Measurements from ENCODE around the gene CDK5RAP2.

Gene CDK5RAP2

DNA sequence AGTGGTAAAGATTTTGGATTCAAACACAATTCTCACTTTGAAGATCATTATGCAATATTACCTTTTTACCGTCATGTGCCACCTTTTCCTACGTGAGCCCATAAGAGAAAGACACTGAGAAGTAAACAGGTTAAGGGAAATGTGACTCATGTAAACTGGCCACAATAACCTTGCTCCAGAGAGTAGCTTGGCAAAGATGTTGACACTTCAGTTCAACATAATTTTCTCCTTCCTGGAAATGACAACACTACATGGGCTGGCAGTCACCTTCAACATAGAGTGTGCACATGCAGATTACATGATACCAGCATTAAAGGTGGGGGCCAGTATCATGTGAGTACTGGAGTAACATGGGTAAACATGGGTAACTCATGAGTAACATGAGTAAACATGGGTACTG is 141.9 kb downstream of the CDK5RAP2 start:
- ATAC-seq (no peak), DNase-seq (no peak)

DNA sequence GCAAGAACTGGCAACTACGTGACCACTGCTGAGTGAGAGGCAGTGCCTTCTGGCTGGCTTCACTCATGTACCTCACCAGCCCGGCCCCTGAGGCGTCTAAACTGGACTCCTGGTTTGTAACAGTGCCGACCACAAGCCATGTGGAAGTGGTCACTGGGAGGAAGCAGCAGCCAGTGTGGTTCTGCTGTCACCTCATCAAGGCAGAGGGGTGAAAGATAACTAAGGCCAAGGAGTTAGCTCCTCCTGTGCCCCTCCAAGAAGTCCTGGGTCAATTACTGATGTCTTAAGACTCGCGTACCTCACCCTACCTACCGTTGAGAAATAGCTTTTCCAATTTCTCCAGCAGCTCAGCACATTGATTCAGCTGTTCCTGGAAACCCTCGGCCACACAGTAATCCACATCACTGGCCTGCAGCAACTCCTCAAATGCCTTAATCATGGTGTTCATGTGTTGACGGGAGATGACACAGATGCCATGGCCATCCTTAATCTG is 142.9 kb downstream of the CDK5RAP2 start:
- no peak for ATAC-seq

DNA sequence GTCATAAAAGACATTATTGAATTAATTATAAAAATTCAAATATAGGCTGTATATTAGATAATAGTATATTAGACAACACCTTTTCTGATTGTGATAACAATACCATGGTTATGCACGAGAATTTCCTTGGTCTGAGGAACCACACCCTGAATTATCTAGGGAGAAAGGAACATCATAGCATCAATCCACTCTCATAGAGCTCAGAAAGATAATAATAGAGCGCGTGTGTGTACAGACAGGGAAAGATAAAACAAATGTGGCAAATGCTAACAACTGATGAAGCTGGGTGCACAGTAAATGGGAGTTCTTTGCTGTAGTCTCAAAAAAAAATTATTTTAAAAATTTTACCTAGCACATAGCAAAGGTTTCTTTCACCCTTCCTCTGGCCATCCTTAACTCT is 143.5 kb downstream of the CDK5RAP2 start:
- ATAC-seq (no peak), DNase-seq (no peak)

More for the DNA sequence above, 142.9 kb downstream of the CDK5RAP2 start:
- no peak for DNase-seq

DNA sequence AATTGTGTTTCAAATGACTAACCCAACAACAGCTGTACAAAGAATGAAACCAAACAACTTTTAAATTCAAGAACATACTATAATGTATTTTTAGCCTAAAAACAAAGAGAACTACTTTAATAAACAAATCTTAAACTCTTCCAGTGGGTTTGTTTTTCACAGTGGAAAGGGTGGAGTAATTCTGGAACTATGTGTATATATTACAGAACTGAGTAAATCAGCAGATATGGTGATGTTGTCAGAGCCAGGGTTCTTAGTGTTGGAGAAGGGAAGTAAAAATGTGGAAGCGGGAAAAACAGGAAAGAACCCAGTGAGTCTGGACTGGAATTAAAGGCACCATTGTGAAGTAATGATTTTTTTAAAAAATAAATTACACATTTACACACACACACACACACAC is 144.9 kb downstream of the CDK5RAP2 start:
- DNase-seq (no peak), ATAC-seq (no peak)

DNA sequence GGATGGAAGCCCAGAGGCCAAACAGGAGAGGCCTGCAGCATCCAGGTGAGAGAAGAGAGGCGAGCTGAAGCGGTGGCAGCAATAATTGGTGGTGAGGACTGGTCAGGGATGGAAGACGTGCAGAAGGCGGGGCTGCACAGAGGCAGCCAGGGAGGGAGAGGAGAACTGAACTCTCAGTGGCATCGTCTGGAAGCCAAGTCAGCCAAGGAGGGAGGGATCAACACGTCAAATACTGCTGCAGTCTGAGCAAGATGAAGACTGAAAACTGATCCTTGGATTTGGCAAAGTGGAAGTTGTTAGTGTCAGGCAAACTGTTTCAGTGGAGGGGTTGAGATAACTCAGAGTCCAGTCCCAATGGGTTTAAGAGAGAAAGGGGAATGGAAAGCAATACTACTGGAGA is 145.4 kb downstream of the CDK5RAP2 start:
- no peak for DNase-seq
- ATAC-seq = no peak

DNA sequence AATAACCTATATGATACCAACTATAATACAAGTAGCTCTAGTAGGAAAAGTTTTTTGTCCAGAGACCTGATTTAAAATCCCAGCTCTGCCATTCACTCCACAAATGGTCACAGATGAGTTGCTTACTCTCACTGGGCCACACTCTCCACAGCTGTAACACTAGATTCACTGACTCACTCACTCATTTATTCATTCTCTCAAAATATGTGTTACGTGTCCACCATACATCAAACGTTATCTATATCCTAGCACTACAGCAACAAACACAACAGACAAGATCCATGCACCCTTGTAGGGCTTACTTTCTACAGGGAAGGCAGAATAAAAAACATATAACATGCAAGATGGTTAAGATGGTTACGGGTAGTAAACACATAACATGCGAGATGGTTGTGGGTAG is 146.3 kb downstream of the CDK5RAP2 start:
- ATAC-seq (no peak), DNase-seq (no peak)

DNA sequence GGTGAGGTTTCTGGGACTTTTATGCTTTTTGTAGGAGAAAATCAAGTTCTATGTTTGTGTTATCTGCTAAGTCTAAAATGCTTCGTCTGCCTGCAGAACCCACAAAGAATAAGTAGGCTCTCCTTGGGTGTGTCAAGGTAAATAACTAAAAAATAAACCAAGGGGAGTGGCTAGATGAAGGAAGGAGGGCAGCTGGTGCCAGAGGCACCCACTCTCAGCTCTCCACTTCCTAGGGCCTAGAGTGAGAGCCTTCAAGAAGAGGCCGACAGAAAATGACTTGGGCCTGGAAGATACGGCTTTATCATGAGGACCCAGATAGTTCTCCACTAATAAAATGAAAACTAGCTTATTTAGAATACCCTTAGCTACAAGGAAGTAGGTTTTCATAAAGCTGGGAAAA is 147.4 kb downstream of the CDK5RAP2 start:
- no peak for ATAC-seq
- DNase-seq = no peak

DNA sequence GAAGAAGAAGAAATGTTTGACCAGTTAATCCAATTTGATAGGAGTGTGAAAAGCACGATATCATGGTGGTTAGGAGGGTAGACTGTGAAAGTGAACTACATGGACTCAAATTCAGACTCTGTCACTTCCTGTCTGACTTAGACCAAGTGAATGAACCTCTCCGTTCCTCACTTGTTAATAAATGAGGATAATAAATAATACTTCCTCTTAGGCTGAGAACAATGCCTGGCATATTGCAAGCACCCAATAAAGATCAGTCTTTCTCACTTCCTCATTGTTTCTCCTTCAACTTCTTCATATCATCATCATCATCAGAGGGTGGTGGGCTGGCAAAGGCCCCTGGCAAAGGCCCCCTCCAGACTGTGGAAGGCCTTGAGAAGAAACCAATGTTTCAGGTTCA is 148.7 kb downstream of the CDK5RAP2 start:
- ATAC-seq (no peak), DNase-seq (no peak)

DNA sequence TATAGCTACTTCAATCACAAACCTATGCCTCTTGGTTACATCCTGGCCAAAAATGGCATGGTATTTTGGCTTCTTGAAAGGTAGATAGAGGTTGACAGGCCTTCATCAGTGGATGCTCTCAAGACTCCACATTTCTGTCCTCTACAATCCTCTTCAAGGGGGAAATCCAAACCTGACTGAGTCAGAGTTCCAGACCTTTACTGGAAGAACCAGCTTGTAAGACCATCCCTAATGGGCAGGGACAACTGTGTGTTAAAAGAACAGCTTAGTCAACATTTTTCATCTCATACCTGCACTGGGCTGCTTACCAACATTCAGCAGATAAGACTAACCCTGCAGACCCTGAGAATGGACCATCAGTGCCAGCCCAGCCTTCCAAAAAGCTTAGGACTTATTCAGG is 155.7 kb downstream of the CDK5RAP2 start:
- DNase-seq (no peak), ATAC-seq (no peak)

DNA sequence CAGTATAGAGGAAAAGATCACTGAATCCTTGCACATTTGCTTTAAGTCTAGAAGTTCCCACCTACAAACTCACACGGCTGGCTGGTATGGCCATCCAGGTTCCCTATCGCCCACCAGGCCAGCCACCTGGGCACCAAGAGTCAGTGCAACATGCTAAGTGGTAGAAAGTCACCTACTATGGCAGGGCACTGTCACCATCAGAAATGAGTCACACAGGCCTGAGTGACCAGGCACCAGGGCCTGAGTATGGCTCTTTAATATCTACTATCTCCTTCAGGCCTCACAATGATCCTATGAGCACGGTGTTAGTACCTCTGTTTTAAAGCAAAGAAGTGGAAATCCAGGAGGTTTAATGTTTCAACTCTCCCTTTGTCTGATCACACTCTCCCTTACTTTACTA is 156.2 kb downstream of the CDK5RAP2 start:
- ATAC-seq = no peak
- DNase-seq = no peak

DNA sequence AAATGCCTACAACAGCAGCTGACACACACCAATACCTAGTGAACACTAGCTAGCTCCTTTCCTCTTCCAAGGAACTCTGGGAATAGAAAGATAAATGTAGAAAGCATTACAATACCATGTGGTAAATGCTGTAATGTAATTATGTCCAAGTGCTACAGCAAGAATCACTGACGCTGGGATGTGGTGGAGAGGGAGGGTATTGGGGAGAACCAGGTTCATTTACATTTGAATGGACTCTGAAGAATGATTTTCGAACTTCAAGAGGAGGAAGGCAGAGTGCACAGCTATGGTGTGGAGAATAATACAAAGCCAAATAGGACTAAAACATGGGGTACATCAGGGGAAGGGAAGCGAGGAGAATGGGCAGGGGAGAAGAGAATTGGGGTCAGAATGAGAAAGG is 158.0 kb downstream of the CDK5RAP2 start:
- ATAC-seq (no peak), DNase-seq (no peak)

DNA sequence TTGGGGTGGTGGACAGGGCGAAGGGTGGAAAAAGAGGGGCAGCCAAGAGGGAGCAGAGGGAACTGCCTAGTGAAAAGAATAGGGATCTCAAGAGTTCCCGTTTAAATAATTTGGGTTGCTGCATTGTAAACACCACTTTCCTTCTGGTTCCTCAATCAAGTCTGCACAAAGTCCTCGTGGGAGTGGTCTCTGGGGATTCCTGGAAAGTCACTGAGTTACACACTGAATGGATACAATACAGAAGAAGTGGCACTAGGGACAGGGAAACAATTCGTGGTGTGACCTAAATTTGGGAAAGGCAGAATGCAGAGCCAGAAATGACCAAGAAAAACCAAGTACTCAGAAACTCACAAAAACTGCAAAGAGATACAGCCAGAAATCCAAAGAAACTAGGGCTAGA is 161.7 kb downstream of the CDK5RAP2 start:
- DNase-seq (no peak), ATAC-seq (no peak)

DNA sequence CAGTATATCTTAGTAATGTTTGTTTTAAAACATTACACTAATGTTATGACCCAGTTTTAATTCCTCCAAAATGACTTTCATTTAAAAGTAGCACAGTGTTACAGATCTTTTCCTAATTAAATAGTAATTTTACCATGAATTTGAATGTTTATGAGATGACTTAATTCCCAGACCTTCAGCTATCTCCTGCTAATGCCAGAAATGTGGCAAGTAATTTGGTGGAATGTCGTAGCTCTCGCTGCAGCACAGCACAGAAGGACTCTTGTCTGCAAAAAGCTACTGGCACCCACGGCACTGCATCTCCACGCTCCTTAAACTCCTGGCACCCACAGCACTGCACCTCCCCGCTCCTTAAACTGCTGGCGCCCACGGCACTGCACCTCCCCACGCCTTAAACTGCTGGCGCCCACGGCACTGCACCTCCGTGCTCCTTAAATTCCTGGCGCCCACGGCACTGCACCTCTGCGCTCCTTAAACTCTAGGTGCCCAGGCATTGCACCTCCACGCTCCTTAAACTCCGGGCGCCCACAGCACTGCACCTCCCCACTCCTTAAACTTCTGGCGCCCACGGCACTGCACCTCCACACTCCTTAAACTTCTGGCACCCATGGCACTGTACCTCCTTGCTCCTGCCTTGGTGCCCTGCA is 163.1 kb downstream of the CDK5RAP2 start:
- DNase-seq = no peak
- ATAC-seq = no peak

DNA sequence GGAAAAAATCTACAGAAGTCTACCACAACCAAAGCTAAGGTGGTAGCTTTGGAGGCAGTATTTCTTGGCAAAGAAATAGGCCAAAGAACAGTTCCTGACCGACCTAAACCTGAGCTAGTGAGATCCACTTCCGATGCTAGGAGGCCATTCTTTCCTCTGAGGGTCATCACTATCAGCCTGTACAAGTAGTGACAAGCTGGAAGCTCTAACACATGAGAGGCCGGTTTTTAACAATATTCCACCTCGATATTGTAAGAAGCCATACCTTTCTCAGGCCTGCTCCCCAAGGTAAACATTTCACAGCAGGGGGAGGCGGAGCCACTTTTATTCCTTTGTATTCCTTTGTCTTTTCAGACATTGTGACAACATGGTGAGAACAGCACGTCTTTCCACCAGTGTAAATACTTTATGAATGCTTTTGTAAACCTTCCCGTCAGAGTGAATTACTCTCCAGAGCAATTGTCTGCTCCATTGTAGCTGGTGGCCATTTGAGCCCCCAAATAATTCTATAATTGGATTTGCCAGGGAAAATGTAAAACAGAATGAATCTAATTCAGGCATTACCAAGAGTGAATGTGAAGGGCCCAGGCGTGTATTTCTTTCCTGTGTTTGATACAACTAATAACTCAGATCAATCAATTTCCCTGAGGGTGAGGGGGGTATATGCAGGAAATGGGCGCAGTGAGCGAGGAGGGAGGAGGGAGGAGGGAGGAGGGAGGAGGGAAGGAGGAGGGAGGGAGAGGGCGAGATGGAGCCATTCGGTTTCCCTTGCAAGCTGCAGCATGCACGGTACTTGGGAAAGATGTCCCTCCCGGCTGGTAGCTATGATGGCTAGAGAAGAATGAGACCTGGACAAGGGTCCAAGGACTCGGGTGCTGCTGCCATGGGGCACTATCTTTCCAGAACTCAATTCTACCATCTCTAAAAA is 166.6 kb downstream of the CDK5RAP2 start:
- ATAC-seq (no peak), DNase-seq (no peak)

DNA sequence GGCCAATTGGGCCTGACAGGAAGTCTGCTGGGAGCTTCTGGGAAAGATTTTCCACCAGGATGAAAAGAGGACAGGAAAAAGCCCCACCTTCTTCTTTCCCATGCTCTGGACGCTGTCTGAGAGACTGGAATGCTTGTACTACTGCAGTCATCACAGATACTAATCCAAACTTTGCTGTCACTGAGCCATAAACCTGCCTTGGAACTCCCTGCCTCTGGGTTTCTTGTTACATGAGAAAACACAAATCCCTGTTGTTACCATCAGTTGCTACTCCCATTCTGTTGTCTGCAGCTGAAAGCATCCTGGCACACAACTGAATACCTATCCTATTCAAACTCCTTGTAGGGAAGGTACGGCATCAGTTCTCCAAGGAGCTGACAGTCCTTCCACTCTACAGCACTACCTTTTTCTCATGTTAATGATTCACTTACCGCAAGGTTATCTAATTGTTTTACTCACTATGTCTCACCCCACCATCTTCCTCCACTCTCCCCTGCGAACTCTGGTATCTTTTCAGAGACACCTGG is 167.5 kb downstream of the CDK5RAP2 start:
- DNase-seq (no peak), ATAC-seq (no peak)

DNA sequence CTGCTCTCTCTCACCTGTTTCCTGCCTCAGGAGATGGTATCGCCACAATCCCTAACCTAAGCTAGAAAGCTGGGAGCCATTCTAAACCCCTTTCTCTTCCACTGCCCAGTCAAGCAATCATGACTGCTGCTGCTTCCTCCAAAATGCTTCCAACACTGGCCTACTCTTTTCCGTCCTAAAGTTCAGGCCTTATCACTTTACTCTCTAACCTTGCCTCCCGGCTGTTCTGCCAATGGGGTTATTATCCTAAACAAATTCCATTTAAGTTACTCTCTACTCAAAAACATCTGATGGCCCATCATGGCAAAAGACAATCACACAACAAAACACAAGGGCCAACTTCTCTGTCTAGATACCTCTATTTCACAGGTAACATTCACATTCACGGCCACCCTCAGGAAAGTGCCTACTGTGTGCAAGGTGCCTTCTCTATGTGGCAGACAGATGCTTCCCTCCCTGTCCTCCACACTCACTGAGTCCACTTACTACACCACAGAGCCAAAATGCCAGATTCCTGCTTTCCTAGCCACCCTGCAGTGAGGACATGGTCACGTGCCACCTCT is 168.0 kb downstream of the CDK5RAP2 start:
- no peak for ATAC-seq
- no peak for DNase-seq

DNA sequence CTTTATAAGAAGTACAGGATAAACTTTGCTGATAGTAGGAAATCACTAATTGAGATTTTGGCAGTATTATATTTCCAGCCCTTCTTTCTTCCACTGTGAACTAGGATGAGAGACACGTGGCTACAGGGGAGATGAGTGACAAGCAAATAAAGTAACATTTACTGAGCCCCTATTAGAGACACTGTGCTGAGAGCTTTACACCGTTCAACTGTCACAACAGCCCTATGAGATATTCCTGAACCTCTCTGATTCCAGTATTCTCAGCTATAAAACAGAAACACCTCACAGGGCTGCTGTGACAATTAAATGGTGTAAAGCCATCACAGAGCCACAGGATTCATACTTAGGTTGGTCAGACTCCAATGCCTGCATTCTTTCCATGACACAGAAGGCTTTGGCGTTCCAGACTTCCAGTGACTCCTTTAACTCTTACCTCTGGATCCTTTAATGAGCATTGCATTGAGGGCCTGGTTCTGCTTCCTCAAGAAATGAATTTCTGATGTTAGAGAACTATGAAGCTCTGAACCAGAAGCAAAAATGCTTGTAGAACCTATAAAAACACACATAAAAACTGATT is 169.0 kb downstream of the CDK5RAP2 start:
- no peak for ATAC-seq
- DNase-seq = no peak

DNA sequence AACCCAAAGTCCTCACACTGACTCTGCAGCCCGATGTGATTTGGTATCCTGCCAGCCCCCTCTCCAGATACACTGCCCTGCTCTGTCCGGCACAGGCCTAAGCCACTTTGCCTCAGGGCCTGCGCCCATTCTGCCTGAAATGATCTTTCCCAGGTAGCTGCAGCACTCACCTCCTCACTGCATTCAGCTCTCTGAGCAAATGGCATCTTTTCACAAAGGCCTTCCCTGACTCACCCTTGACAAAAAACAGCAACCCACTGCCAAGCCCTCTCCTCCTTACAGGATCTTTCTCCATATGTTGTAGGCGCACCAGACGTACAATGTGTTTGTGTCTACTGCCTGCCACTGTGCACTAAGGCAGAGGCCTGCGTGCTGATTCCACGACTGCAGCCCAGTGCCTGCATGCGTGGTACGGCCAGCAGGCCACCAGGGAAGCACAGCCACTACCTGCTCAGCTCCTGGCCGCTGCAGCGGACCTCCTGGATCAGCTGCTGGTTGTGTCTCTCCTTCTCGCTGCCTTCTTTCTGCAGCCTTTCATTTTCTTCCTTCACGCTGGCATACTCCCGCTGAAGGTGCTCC is 171.2 kb downstream of the CDK5RAP2 start:
- no peak for DNase-seq
- no peak for ATAC-seq

DNA sequence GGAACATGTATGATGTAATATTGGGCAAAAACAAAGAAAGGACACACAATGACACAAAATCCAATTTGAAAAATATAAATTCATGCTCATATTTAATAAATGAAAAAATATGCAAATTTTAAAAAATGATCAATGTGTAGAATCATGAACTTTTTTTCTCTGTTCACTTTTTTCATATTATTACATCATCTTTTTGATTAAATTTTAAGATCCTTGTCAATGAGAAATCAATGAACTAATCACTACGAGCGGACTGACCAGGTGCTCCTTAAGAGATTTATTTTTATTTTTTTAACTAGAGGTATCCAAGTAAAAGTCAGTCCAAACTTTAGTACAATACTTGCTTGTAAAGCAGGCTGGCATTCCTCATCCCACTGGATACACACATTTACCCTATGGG is 174.1 kb downstream of the CDK5RAP2 start:
- DNase-seq = no peak
- no peak for ATAC-seq

DNA sequence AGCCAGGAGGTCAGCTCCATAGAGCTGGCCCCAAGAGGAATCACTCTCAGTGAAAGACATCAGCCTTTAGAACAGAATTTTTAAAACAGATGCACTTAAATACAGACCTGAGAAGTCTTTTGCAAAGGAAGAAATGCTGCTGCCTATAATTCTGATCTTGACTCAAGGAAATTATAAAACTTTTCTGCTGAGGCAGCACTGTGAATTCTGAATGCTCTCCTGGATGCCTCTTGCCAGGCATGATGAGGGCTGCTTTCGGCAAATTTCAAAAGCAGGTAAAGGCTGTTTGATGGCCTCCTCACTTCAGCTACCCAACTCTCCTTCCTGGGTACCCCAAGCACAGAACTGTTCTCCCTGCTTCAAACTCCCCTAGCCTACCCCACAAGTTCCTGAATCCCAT is 174.8 kb downstream of the CDK5RAP2 start:
- DNase-seq = no peak
- ATAC-seq = no peak

DNA sequence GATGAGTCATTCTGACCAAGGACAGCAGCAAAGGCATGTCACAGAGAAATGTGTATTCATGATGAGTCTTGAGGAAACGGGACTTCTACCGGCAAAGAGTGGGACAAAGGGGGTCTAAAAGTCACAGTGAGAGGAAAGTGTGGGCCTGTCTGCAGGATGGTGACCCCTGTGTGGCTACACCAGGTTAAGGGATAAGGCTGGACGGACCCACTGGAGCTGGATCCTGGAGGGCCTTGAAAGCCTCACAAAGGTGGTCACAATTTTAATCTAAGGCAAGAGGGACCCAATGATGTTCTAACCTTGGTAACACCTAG is 176.5 kb downstream of the CDK5RAP2 start:
- peak; percentile 48 for ATAC-seq
- no peak for DNase-seq

DNA sequence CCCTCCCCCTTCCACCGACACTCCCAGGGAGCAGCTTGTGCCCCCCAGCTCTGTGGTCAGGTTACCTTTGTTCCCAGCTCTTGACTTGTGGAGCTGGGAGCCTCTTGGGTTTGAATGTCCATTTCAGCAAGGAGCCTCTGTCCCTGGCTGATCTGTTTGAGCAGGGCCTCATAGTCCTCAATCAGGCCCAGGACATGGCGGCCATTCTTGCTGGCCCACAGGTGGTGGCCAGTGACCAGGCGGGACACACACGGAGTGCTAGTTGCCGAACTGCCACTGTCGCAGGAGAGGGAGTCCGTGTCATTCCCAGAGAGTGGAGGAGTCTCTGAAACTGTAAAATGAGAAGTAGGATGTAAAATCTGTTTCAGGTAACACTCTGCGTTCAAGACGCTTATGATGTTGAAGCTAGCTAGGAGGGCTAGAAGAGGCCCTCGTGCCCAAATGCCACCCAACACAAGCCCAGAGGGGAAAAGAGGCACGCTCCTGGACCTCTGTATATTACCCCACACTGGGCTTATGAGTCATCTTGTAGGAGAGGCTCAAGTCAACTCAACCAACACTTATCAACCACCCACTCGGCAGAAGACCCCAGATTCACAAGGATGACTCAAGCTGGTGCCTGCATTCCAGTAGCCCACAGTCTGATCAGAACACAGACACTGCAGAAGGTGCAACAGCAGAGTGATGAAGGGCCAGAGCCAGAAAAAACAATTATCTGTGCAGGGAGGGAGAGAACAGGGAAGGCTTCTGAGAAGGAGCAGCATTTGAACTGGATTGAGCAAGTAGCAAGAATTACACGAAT is 177.0 kb downstream of the CDK5RAP2 start:
- peak; percentile 79 for ATAC-seq

More for the DNA sequence above, 177.0 kb downstream of the CDK5RAP2 start:
- DNase-seq = no peak

Measured in stimulated activated naive CD8-positive, alpha-beta T cell treated with anti-CD3 and anti-CD28 coated beads, Interleukin-15, Interleukin-2, amounts not matched to agents 100 U/mL and 50 U/mL, for 24 hours (primary cell).